ENCODE measurements around the gene CRHBP.

GRCh38 chr5:76938177-76938576 is 14.7 kb upstream of the CRHBP start:
- TF ChIP-seq CTCF (IDR thresholded peaks at IDR 0.05; ENCODE audit: insufficient read depth, low read depth, low read length) (no peak), EZH2 (IDR thresholded peaks at IDR 0.05; ENCODE audit: insufficient read depth, low read length) (no peak)

Data from astrocyte (in vitro differentiated cells and primary cell).